ENCODE data around the gene DHX57. TPM values are rescaled to one million over a fixed set of nuclear protein-coding genes. Genes with fewer than 3 reads are reported as not detected.

Gene DHX57
- total and polyA plus RNA-seq, 2 donors, result 13.8 to 14.0 TPM

GRCh38 chr2:38778687-38779082 is 97.0 kb downstream of the DHX57 start:
- Histone ChIP-seq H3K36me3 (ENCODE audit: control insufficient read depth in 2 of 2, insufficient read depth in 2 of 2, low read length in 1 of 2) (peaks cover 3 to 15% of the 10 kb centered on the region in 2 donors), H3K4me3 (ENCODE audit: low read length in 2 of 2) (peak overlapping the region; percentile 50 to 66), H3K27ac (ENCODE audit: low read depth in 1 of 2, low read length in 1 of 2) (peak overlapping the region in 1 of 2 donors; percentile 64), H3K27me3 (ENCODE audit: control insufficient read depth in 2 of 2, insufficient read depth in 1 of 2, low read length in 1 of 2) (peaks cover 4 to 17% of the 10 kb centered on the region in 2 donors), H3K9me3 (ENCODE audit: control insufficient read depth in 2 of 2, insufficient read depth in 1 of 2, low read length in 1 of 2) (no peaks in the 10 kb centered on the region), H3K4me1 (ENCODE audit: control insufficient read depth in 2 of 2, insufficient read depth in 2 of 2, low read length in 2 of 2) (peaks cover 6 to 8% of the 10 kb centered on the region in 2 donors)
- DNase-seq (ENCODE audit: low read depth in 6 of 9, low spot score in 9 of 9), result no peak
- 29% methylated on average over 8 of the region's 8 CpGs for WGBS

DNA sequence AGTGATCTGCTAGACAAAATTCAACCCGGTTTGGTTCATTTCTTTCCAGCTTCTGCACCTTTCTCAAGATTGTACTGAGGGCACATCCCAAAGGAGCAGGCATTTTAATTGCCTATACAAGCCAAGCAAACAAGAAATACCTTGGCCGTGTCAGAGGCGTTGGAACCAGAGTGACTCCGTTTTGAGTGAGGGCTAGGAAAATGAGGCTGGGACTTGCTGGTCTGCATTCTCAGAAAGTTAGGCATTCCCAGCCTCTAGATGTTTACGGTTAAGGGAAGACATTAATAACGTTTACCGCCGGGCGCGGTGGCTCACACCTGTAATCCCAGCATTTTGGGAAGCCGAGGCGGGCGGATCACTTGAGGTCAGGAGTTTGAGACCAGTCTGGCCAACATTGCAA is 99.2 kb downstream of the DHX57 start:
- 94% methylated on average over 13 of the region's 13 CpGs for WGBS

GRCh38 chr2:38775921-38776225 is 99.9 kb downstream of the DHX57 start:
- H3K27me3 ChIP-seq (ENCODE audit: control insufficient read depth in 2 of 2, insufficient read depth in 1 of 2, low read length in 1 of 2), result peaks cover 4 to 17% of the 10 kb centered on the region in 2 donors
- peaks cover 6 to 8% of the 10 kb centered on the region in 2 donors for H3K4me1 ChIP-seq (ENCODE audit: control insufficient read depth in 2 of 2, insufficient read depth in 2 of 2, low read length in 2 of 2)
- H3K4me3 ChIP-seq (ENCODE audit: low read length in 2 of 2), result no peak overlapping the region
- no peak for DNase-seq (ENCODE audit: low read depth in 6 of 9, low spot score in 9 of 9)
- H3K36me3 ChIP-seq (ENCODE audit: control insufficient read depth in 2 of 2, insufficient read depth in 2 of 2, low read length in 1 of 2), result peaks cover 3% of the 10 kb centered on the region in 2 donors
- WGBS, result 93% methylated on average over 7 of the region's 7 CpGs
- H3K9me3 ChIP-seq (ENCODE audit: control insufficient read depth in 2 of 2, insufficient read depth in 1 of 2, low read length in 1 of 2), result no peaks in the 10 kb centered on the region
- no peak overlapping the region for H3K27ac ChIP-seq (ENCODE audit: low read depth in 1 of 2, low read length in 1 of 2)

More for the DNA sequence above, 99.2 kb downstream of the DHX57 start:
- no peak overlapping the region for H3K4me3 ChIP-seq (ENCODE audit: low read length in 2 of 2)
- peaks cover 4 to 17% of the 10 kb centered on the region in 2 donors for H3K27me3 ChIP-seq (ENCODE audit: control insufficient read depth in 2 of 2, insufficient read depth in 1 of 2, low read length in 1 of 2)
- H3K27ac ChIP-seq (ENCODE audit: low read depth in 1 of 2, low read length in 1 of 2), result no peak overlapping the region
- peaks cover 3 to 8% of the 10 kb centered on the region in 2 donors for H3K36me3 ChIP-seq (ENCODE audit: control insufficient read depth in 2 of 2, insufficient read depth in 2 of 2, low read length in 1 of 2)
- DNase-seq (ENCODE audit: low read depth in 6 of 9, low spot score in 9 of 9), result no peak
- H3K4me1 ChIP-seq (ENCODE audit: control insufficient read depth in 2 of 2, insufficient read depth in 2 of 2, low read length in 2 of 2), result peaks cover 6 to 8% of the 10 kb centered on the region in 2 donors
- H3K9me3 ChIP-seq (ENCODE audit: control insufficient read depth in 2 of 2, insufficient read depth in 1 of 2, low read length in 1 of 2), result no peaks in the 10 kb centered on the region

GRCh38 chr2:38775097-38775920 is 100.4 kb downstream of the DHX57 start:
- DNase-seq (ENCODE audit: low read depth in 6 of 9, low spot score in 9 of 9), result no peak
- Histone ChIP-seq H3K9me3 (ENCODE audit: control insufficient read depth in 2 of 2, insufficient read depth in 1 of 2, low read length in 1 of 2) (no peaks in the 10 kb centered on the region), H3K27me3 (ENCODE audit: control insufficient read depth in 2 of 2, insufficient read depth in 1 of 2, low read length in 1 of 2) (peaks cover 4 to 17% of the 10 kb centered on the region in 2 donors), H3K4me1 (ENCODE audit: control insufficient read depth in 2 of 2, insufficient read depth in 2 of 2, low read length in 2 of 2) (peaks cover 6 to 8% of the 10 kb centered on the region in 2 donors), H3K4me3 (ENCODE audit: low read length in 2 of 2) (no peak overlapping the region), H3K27ac (ENCODE audit: low read depth in 1 of 2, low read length in 1 of 2) (no peak overlapping the region), H3K36me3 (ENCODE audit: control insufficient read depth in 2 of 2, insufficient read depth in 2 of 2, low read length in 1 of 2) (peaks cover 0 to under 1% of the 10 kb centered on the region in 2 donors)
- WGBS, result 92% methylated on average over 17 of the region's 17 CpGs

GRCh38 chr2:38771632-38772031 is 104.1 kb downstream of the DHX57 start:
- no peak overlapping the region for H3K4me3 ChIP-seq (ENCODE audit: low read length in 2 of 2)
- DNase-seq (ENCODE audit: low read depth in 6 of 9, low spot score in 9 of 9), result no peak
- no peaks in the 10 kb centered on the region for H3K9me3 ChIP-seq (ENCODE audit: control insufficient read depth in 2 of 2, insufficient read depth in 1 of 2, low read length in 1 of 2)
- H3K27me3 ChIP-seq (ENCODE audit: control insufficient read depth in 2 of 2, insufficient read depth in 1 of 2, low read length in 1 of 2), result peaks cover 0 to 13% of the 10 kb centered on the region in 2 donors
- H3K36me3 ChIP-seq (ENCODE audit: control insufficient read depth in 2 of 2, insufficient read depth in 2 of 2, low read length in 1 of 2), result no peaks in the 10 kb centered on the region
- H3K27ac ChIP-seq (ENCODE audit: low read depth in 1 of 2, low read length in 1 of 2), result no peak overlapping the region
- WGBS, result 85% methylated on average over 5 of the region's 5 CpGs
- H3K4me1 ChIP-seq (ENCODE audit: control insufficient read depth in 2 of 2, insufficient read depth in 2 of 2, low read length in 2 of 2), result peaks cover 0 to 2% of the 10 kb centered on the region in 2 donors

DNA sequence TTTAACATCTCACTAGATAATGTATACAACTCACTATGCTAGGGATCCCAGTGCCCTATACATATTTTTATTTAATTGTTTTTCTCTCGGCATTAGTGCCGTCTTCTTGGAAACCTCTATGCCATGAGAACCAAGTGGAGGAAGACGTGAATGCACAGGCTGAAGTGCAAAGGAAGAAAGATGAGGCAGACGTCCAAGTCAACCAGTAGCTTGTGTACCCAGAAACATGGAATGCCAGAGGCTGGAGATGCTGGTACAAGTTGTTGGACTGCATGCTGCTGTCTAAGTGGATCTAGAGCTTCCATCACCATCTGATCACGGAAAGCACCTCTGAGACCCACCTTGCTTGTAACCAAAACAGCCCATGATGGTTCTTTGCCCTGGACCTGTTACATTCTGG is 110.2 kb downstream of the DHX57 start:
- H3K36me3 ChIP-seq (ENCODE audit: control insufficient read depth in 2 of 2, insufficient read depth in 2 of 2, low read length in 1 of 2), result no peaks in the 10 kb centered on the region
- WGBS, result 98% methylated on average over 5 of the region's 5 CpGs
- no peaks in the 10 kb centered on the region for H3K27me3 ChIP-seq (ENCODE audit: control insufficient read depth in 2 of 2, insufficient read depth in 1 of 2, low read length in 1 of 2)
- H3K9me3 ChIP-seq (ENCODE audit: control insufficient read depth in 2 of 2, insufficient read depth in 1 of 2, low read length in 1 of 2), result no peaks in the 10 kb centered on the region
- no peak overlapping the region for H3K27ac ChIP-seq (ENCODE audit: low read depth in 1 of 2, low read length in 1 of 2)
- peaks cover 0 to 2% of the 10 kb centered on the region in 2 donors for H3K4me1 ChIP-seq (ENCODE audit: control insufficient read depth in 2 of 2, insufficient read depth in 2 of 2, low read length in 2 of 2)
- DNase-seq (ENCODE audit: low read depth in 6 of 9, low spot score in 9 of 9), result no peak
- no peak overlapping the region for H3K4me3 ChIP-seq (ENCODE audit: low read length in 2 of 2)

- H3K36me3 ChIP-seq (ENCODE audit: control insufficient read depth in 2 of 2, insufficient read depth in 2 of 2, low read length in 1 of 2), result no peaks in the 10 kb centered on the region
- H3K27ac ChIP-seq (ENCODE audit: low read depth in 1 of 2, low read length in 1 of 2), result no peak overlapping the region
- no peak overlapping the region for H3K4me3 ChIP-seq (ENCODE audit: low read length in 2 of 2)
- no peak for DNase-seq (ENCODE audit: low read depth in 6 of 9, low spot score in 9 of 9)
- peaks cover 0 to 2% of the 10 kb centered on the region in 2 donors for H3K4me1 ChIP-seq (ENCODE audit: control insufficient read depth in 2 of 2, insufficient read depth in 2 of 2, low read length in 2 of 2)
- H3K27me3 ChIP-seq (ENCODE audit: control insufficient read depth in 2 of 2, insufficient read depth in 1 of 2, low read length in 1 of 2), result no peaks in the 10 kb centered on the region
- WGBS, result 94% methylated on average over 4 of the region's 4 CpGs
- H3K9me3 ChIP-seq (ENCODE audit: control insufficient read depth in 2 of 2, insufficient read depth in 1 of 2, low read length in 1 of 2), result no peaks in the 10 kb centered on the region
Measured at GRCh38 chr2:38765149-38765548, 110.6 kb downstream of the DHX57 start.

- Histone ChIP-seq H3K4me1 (ENCODE audit: control insufficient read depth in 2 of 2, insufficient read depth in 2 of 2, low read length in 2 of 2) (no peaks in the 10 kb centered on the region), H3K36me3 (ENCODE audit: control insufficient read depth in 2 of 2, insufficient read depth in 2 of 2, low read length in 1 of 2) (no peaks in the 10 kb centered on the region), H3K9me3 (ENCODE audit: control insufficient read depth in 2 of 2, insufficient read depth in 1 of 2, low read length in 1 of 2) (no peaks in the 10 kb centered on the region), H3K27ac (ENCODE audit: low read depth in 1 of 2, low read length in 1 of 2) (no peak overlapping the region), H3K4me3 (ENCODE audit: low read length in 2 of 2) (no peak overlapping the region), H3K27me3 (ENCODE audit: control insufficient read depth in 2 of 2, insufficient read depth in 1 of 2, low read length in 1 of 2) (no peaks in the 10 kb centered on the region)
- 92% methylated on average over 4 of the region's 4 CpGs for WGBS
- DNase-seq (ENCODE audit: low read depth in 6 of 9, low spot score in 9 of 9), result no peak
Measured at GRCh38 chr2:38763728-38764127, 112.0 kb downstream of the DHX57 start.

- WGBS, result 74% methylated on average over 2 of the region's 2 CpGs
- no peak overlapping the region for H3K27ac ChIP-seq (ENCODE audit: low read depth in 1 of 2, low read length in 1 of 2)
- no peak for DNase-seq (ENCODE audit: low read depth in 6 of 9, low spot score in 9 of 9)
- no peaks in the 10 kb centered on the region for H3K9me3 ChIP-seq (ENCODE audit: control insufficient read depth in 2 of 2, insufficient read depth in 1 of 2, low read length in 1 of 2)
- no peaks in the 10 kb centered on the region for H3K27me3 ChIP-seq (ENCODE audit: control insufficient read depth in 2 of 2, insufficient read depth in 1 of 2, low read length in 1 of 2)
- H3K36me3 ChIP-seq (ENCODE audit: control insufficient read depth in 2 of 2, insufficient read depth in 2 of 2, low read length in 1 of 2), result no peaks in the 10 kb centered on the region
- H3K4me1 ChIP-seq (ENCODE audit: control insufficient read depth in 2 of 2, insufficient read depth in 2 of 2, low read length in 2 of 2), result no peaks in the 10 kb centered on the region
- no peak overlapping the region for H3K4me3 ChIP-seq (ENCODE audit: low read length in 2 of 2)
Measured at GRCh38 chr2:38763228-38763627, 112.5 kb downstream of the DHX57 start.
